HG03439 (cell line): ENCODE data around the gene CALD1.

Experiments used
- ATAC-seq: cut with Tn5 transposase; IDR thresholded peaks from one replicate; pipeline ENCODE4 v1.9.1; 2021; ENCODE audit warnings: mild to moderate bottlenecking, moderate library complexity; ENCODE audit not compliant: unreplicated experiment

The CALD1 gene

DNA sequence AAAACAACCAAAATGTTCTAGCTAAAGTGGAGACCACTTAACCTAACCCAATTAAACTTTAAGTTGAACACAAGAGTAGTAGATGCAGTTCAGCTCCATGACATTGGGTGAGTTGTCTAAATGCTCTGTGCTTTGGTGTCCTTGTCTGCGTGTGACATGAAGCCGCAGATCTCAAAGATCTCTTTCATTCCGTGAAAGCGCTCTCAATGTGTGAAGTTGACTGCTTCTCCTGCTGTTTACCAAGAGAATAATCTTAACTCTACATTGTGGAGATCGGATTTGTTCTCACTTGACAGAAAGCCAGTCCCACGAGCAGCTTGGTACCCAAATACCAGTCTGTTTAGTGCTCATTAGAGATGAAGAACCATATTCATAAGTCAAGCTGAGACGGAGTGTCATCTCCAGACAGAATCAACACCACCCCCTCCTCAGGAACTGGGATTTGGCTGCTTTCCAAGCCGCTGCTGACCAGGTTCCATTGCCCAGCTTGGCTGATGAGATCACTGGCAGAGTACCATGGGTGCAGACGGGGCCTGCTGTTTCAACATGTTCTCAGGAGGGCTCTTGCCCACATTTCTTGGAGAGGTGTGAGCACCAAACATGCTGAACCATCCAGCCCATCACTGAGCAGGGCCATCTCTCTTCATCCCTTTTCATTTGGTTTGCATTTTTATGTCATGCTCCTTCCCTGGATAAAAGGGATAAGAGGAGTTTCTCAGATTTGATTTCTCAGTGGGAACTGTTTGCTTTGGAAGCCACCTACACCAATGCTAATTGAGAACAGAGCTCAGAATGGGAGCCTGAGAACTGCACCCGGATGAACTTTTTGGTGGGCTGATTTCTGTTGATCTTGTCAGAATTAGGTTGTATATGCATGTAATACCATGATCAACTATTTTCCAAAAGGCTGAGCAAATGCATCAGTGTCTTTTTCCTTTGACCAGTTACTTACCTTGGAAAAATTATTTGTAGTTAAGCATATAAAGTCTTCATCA, 111.1 kb downstream of the CALD1 start:
- ATAC-seq, result no peak

DNA sequence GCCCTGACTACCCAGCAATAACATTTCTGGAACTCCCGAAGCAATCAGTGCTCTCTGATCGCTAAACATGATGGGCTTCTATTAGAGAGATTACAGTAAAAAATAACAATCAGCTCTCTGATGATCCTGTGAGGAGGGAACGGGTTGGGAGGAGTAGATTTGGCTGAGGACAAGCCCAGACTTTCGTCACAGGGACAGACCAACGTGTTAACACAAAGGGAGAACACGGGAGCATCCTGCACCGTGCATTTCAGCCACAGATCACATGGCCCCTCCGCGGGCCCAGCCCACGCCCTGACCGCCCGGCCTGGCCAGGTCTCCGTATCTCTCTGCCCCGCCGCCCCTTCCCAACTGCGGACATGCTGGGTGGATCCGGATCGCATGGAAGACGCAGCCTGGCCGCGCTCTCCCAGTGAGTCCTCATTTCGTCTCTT, 111.8 kb downstream of the CALD1 start:
- ATAC-seq, result no peak

DNA sequence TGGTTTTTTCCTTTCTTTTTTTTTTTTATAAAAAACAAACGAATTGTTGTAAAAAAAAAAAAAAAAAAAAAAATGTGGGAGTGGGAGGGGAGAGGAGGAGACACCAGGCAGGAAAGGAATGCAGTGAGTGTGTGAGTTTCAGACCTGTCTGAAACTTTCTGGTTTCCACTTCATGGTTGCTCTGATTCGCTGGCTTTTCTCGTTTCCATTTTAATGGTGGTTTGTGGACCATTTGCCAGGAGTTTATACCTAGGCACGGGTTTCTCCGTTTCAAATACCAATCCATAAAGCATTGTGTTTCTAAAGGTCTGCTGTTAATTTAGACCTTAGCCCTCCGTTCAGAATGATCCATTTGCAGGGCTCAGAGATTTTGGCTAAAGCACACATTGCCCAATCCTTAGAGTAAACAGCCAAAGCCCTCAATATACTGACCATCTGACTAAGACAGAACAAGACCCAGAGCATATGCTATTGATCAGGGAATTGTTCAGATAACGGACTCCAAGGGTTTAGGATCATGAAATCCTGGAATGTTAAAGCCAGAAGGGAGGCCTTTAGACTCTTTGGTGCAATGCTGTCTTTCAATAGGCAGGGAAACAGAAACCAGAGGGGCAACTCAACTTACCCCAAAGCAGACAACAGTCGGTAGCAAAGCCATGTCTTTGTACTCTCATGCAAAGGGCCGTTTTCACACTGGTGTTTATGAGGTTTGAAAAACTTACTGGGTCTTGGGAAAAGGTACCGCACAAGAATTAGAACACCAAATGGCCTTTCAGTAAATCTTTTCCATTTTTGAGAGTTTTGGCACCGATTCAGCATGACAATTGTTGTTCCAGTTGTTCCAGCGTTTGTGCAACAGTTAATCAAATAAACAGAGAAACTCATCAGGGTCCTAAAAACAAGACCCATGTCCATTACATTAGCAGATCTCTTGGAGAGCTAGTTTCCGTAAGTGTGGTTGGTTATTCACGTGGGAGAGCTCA, 112.6 kb downstream of the CALD1 start:
- ATAC-seq, result no peak

DNA sequence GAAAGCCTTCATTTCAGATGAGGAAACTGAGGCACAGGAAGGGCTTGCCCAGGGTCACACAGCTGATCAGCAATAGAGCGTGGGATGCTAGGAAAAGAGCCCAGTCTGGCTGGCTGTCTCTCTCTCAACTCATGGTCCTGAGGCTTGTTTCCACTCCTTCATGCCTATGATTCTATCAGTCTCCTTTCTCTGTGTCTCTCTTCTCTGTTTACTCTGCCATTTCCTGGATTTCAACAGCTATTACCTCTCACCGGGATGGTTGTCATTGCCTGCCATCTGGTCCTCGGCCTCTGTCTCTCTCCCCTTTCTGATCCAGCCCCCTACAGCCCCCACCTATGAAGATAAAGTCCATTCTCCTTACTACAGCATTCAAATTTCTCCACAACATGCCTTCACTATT, 113.5 kb downstream of the CALD1 start:
- ATAC-seq, result no peak

DNA sequence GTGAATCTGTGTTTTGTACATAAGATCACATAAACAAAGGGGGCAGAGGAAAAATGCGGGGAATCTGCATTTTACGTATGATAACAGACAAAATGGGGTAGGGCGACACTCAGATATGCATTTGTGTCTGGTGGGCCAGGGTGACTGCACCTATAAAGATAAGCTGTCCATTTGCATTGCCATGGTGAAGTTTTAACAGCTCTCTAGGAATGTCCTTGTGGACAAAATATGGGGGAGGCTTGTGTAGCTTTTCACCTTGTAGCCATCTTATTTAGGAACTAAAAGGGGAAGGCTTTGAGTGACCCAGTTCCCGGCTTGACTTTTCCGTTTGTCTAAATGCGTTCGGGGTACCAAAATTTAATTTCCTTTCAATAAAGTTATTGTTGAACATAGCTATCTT, 114.5 kb downstream of the CALD1 start:
- no peak for ATAC-seq

DNA sequence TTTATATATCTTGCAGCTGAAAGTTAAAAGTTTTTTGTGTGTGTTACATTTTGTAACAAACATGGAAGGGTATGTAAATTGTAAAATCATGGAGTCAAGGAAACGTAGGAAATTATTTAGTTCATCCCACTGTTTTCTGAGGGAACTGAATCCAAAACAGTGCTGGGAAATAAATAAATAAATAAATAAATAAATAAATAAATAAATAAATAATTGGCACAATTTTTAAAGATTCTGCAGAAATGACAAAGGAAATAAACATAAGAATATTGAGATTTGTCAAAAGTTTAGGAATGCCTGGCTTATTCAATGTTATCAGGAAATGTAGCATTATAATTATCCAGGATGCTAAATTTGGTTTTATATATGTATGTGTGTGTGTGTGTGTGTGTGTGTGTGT, 115.5 kb downstream of the CALD1 start:
- no peak for ATAC-seq

DNA sequence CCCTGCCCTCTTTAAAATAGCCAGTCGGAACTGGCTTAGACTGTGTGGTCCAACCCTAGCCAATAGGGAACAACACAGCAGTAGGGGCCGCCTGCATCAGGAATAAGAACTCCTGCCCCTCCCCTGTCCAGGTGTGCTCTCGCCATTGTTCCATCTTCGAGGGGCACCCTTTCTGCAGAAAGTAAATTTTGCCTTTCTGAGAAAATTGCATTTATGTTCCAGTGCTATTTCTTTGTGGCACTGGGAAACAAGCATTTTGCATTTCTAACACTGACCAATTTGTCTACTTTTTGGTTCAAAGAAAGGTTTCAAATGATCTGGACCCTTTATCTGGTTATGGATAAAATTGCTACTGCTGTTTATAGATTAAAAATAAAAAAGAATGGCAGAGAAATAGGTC, 116.6 kb downstream of the CALD1 start:
- ATAC-seq, result no peak

DNA sequence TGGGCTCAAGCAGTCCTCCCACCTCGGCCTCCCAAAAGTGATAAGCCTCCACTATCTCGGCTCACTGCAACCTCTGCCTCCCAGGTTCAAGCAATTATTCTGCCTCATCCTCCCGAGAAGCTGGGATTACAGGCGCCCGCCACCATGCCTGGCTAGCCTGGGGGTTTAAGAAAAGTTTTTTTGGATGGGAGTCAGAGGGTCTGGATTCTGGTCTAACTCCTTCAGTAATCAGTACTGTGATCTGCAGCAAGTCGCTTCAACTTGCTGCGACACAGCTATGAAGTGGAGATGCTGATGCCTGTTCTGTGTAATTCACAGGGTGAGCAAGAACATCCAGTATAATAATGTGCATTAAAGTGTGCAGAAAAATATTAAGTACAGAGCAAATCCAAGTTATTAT, 118.5 kb downstream of the CALD1 start:
- no peak for ATAC-seq

DNA sequence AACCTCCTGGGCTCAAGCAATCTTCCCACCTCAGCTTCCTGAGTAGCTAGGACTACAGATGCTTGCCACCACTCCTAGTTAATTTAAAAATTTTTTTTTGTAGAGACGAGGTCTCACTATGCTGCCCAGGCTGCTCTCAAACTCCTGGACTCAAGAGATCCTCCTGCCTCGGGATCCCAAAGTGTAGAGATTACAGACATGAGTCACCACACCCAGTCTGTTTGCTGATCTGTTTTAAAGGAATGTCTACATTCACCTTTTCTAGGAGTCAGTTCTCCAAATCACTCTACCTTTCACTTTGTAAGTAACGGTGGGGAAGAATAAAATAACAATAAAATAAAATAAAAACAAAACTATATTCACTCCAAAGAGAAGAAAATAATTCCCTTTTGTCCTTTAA, 120.3 kb downstream of the CALD1 start:
- no peak for ATAC-seq

DNA sequence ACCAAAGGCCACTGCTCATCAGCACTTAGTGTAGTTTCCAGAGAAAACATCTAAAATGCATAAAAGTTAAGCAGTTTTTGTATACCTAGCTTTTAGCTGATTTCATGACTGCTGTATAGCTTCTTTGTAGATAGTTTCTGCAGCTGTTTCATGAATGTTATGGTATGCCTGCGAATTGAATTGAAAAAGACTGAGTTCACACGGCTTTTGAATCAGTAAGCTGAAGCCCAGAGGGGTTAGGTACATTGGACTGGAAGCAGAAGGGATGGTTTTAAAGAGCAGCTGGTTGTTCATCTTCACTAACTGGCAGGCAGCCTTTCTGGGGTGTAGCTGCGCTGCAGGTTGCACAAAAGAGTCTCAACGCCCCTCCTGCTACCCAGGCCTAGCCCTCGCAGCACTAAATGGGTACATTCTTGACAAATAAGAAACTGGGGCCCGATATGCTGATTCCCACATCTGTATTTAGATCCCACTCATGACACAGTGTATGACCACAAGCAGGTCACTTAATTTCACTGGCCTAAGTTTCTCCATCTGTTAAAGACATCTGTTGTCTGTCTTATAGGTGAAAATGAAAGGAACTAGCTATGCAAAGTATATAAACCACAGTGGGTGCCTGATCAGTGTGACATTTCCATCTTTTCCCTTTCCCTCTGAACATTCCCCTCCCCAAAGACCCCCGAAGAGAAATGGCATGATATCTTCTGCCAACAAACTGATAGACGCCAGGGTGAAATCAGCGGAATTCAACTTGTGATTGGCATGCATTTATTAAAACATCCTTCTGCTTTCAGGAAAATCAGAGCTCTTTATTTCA, 120.9 kb downstream of the CALD1 start:
- peak; percentile 78 for ATAC-seq

DNA sequence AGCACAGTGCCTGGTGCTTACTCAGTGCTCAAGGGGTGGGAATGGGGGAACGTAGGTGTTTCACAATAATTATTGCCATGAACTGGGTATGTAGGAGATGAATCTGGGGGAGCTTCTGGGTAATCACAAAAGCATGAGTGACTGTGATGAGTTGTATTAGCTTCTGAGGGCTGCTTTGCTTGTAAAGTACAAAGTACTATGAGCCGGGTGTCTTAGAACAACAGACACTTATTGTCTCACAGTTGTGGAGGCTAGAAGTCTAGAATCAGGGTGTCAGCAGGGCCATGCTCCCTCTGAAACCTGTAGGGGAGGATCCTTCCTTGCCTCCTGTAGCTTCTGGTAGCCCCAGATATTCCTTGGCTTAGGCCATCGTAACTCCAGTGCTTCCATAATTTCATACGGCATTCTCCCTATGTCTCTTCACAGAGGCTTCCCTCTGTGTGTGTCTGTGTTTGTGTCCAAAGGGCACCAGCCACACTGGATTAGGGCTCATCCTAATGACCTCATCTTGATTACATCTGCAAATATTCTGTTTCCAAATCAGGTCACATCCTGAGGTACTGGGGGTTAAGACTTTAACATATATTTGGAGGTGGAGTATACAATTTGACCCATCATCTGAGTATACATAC, 122.1 kb downstream of the CALD1 start:
- no peak for ATAC-seq

DNA sequence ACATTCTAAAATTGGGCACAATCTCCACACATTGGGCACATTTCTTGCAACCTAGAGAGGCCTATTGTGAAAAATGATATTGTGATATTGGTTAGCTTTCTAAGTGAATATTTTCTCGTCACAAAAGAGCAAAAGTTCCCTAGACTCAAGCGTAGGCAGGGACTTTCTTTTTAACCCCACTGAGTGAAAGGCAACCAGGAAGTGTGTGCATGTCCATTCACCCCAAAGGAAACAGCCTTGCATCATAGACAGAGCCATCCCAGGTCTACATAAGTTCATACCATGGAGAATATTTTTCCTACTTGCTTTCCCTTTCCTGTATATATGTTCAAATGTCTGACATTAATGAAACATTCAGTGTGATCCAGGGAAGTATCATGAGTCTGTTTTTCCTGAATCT, 122.6 kb downstream of the CALD1 start:
- ATAC-seq, result no peak

DNA sequence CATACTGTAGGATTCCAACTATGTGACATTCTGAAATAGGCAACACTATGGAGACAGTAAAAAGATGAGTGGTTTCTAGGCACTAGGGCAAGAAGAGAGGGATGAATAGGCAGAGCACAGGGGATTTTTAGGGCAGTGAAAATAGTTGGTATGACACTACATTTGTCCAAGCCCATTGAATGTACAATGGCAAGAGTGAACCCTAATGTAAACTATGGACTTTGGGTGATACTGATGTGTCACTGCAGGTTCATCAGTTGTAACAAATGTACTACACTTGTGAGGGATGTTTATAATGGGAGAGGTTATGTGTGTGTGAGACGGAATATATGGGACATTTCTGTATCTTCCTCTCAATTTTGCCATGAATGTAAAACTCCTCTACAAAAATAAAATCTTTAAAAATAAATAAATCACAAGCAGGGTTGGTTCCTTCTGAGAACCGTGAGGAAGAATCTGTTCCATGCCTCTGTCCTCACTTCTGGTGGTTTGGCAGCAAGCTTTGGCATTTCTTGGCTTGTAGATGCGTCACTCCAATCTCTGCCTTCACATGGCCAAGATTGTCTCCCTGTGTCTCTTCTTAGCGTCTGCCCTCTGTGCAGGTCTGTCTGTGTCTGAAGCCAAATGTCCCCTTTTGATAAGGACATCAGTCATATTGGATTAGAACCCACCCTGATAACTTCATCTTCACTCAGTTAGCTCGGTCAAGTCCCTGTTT, 123.8 kb downstream of the CALD1 start:
- ATAC-seq, result no peak

DNA sequence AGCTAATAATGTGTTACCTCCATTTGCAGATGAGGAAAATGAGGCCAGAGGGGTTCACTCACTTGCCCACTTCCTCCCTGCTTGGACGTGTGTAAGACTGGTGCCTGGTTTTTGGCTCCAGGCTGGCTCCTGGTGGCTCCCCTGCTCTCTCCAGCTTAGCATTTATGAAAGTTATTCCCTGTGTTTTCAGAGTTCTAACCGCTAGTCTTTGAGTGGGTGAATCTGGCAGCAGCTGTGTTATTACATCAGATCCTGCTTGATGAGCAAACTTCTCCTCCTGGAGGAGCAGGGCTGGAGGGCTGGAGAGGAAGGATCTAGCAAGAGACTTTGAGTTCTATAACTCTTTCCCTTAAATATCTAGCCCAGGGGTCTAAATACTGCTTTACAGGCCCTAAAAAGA, 125.9 kb downstream of the CALD1 start:
- ATAC-seq, result no peak

DNA sequence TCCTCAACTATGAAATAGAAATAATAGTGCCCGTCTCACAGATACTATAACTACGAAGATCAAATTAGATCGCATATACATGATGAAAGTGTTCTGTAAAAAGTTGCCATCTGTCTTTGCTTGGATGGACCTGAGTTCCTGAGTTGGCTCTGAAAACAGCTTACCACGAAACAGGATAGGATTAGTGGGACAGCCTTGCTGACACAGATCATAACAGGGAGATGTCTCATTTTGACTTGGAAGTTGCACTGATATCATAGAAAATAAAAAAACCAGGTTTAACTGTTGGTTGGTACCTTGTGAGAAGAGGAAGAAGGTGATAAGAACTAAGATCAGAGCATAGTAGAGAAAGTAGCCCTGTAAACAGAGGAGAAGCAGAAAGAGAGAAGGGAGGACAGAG, 127.6 kb downstream of the CALD1 start:
- ATAC-seq, result no peak

DNA sequence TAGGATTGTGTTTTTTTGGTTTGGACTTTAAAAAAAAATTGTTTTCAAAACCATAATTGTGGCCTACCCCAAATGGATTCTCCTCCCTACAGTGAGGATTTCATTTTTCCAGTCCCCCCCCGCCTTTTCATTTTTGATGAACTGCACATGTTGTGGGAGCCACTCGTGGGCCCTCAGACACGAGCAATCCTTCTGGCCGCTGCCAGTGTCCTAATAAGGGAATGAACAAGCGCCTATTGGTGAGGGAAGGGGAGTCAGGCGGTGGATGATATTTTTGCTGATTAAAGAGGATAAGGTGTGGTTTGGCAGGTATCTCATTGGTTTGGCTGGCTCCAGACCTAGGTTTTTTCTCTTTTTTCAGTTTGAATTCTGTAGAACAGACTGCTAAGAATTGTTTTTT, 128.2 kb downstream of the CALD1 start:
- ATAC-seq, result no peak

DNA sequence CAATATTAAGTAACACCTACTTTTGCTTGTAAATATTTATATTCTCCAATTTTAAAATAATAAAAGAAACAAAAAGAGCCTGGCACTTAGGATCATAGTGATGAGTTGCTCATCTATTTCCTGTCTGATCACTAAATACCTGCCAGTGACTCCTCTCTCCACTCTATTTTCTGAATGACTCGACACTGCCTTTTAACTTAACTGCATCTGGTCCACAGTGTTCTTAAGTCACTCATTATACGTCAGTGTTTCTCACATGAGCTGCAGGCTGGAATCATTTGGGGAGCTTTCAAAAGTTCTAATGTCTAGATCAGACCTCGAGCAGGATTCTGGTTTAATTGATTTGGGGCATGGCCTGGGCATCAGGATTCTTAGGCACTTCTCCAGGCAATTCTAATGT, 128.9 kb downstream of the CALD1 start:
- no peak for ATAC-seq

DNA sequence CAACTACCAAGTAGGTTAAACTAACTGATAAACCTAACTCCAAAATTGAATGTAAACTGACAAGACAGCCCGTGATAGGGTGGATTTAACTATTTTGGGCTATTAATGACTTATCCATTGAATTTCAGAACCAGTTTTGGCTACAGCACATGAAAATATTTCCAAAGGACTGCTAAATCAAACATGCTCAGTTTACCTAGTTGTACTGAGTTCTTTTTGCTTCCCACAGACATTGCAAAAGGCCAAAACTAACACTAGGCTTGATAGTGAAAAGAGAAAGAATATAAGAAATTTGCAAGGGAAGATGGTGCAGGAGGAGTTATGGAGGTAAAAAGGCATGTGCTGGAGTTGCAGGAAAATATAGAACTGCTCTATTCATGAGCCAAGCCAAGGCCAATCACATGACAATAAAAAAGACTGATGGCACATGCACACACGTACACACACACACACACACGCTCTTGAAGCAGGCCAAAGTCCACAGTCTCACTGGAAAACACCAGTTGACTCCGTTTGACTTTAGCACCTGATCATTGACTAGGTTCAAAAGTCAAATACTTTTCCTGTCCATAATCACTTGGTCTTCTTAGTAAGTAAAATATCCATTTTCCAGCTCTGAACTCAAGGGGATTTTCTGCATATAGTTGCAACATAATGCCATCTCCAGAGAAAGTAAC, 130.9 kb downstream of the CALD1 start:
- no peak for ATAC-seq

DNA sequence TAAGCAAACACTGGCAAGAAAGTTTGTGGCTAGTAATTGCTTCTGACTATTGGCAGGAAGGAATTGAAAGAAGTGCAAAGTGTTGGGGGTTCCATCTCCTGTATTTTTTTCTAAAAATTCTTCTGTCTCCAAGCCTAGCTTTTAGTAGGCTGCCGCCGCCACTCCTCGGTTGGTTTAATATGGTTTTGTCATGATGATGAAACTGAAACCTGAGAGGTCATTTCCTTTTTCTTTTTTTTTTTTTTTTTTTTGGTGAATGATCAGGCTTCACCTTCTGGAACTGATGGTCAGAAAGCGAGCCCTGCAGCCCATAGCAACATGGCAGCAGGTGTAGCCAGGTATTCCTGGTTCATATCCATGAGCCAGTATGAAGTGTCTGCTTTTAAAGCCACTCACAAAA, 131.5 kb downstream of the CALD1 start:
- no peak for ATAC-seq
